HepG2 (cell line): ENCODE results near the gene VPS25. TPM values are rescaled to one million over a fixed set of nuclear protein-coding genes. Genes with fewer than 3 reads are reported as not detected.

Experiments used
- DR1 ChIP-seq: sonication (generic); formaldehyde crosslinking; IDR thresholded peaks from 2 replicates; pipeline ENCODE4 v1.8.0; 2021; ENCODE audit warnings: mild to moderate bottlenecking, missing genetic modification reagents, inconsistent platforms
- FOXA1 ChIP-seq, 2 experiments: fragments of 450-650 bp in 1 of 2; sonication (generic) in 1 of 2; formaldehyde crosslinking in 1 of 2; IDR thresholded peaks; 2 replicates each; pipeline versions ENCODE4 v1.4.0 to v1.6.1; 2016 to 2020; ENCODE audit warnings: missing genetic modification reagents in 1 of 2
- HIVEP1 ChIP-seq: sonication (generic); formaldehyde crosslinking; IDR thresholded peaks from 2 replicates; pipeline ENCODE4 v1.4.0; 2020; ENCODE audit warnings: mild to moderate bottlenecking, missing genetic modification reagents
- PCBP2 ChIP-seq: fragments of 200-400 bp; formaldehyde crosslinking; optimal IDR thresholded peaks from 2 replicates; pipeline ENCODE3; 2018; ENCODE audit warnings: low read length, low read depth; ENCODE audit not compliant: poor library complexity, severe bottlenecking
- POGZ ChIP-seq: sonication (generic); formaldehyde crosslinking; IDR thresholded peaks from 2 replicates; pipeline ENCODE4 v1.4.0; 2020; ENCODE audit warnings: mild to moderate bottlenecking, missing genetic modification reagents
- RBAK ChIP-seq: sonication (generic); formaldehyde crosslinking; IDR thresholded peaks from 2 replicates; pipeline ENCODE4 v1.5.1; 2020; ENCODE audit warnings: mild to moderate bottlenecking, missing genetic modification reagents
- SALL2 ChIP-seq: sonication (generic); formaldehyde crosslinking; IDR thresholded peaks from 2 replicates; pipeline ENCODE4 v1.8.1; 2023; ENCODE audit warnings: mild to moderate bottlenecking, missing genetic modification reagents, inconsistent platforms
- SATB2 ChIP-seq: sonication (generic); formaldehyde crosslinking; IDR thresholded peaks from 2 replicates; pipeline ENCODE4 v1.5.0; 2020; ENCODE audit warnings: missing genetic modification reagents
- SIX1 ChIP-seq: sonication (generic); formaldehyde crosslinking; IDR thresholded peaks from 2 replicates; pipeline ENCODE4 v1.4.0; 2020; ENCODE audit warnings: missing genetic modification reagents, borderline replicate concordance
- ZNF589 ChIP-seq: sonication (generic); formaldehyde crosslinking; conservative IDR thresholded peaks from 2 replicates; pipeline ENCODE4 v1.8.0; 2022; ENCODE audit warnings: mild to moderate bottlenecking, moderate library complexity, missing genetic modification reagents
- polyA plus RNA-seq, 8 experiments: library from polyadenylated mRNA; depleted of rRNA in 3 of 8; stranded (reverse) in 7 of 8; unstranded in 1 of 8; fragments of >200 nt; fragmentation: Illumina TruSeq in 4 of 8; extraction: Trizol in 4 of 8; gene quantifications; 2 replicates each; pipeline versions ENCODE4 v1.2.1 to v1.2.3, GENCODE V29; 2011 to 2016; ENCODE audit warnings: low read depth in 4 of 8, missing spikeins in 1 of 8, mixed read lengths in 1 of 8; ENCODE audit not compliant: insufficient read depth in 1 of 8
- total RNA-seq, 5 experiments: library from RNA; depleted of rRNA; stranded (reverse); fragments of >200 nt; fragmentation: Illumina TruSeq; extraction: Trizol; gene quantifications; 2 replicates each; pipeline ENCODE4 v1.2.3, GENCODE V29; 2016; ENCODE audit warnings: low read depth in 1 of 5
- TF ChIP-seq, protein P1 (sequence below): sonication (generic); formaldehyde crosslinking; IDR thresholded peaks from 2 replicates; pipeline ENCODE4 v1.4.0; 2020; ENCODE audit warnings: mild to moderate bottlenecking, missing genetic modification reagents
- TF ChIP-seq, protein P2 (sequence below): sonication (generic); formaldehyde crosslinking; IDR thresholded peaks from 2 replicates; pipeline ENCODE4 v1.5.1; 2020; ENCODE audit warnings: mild to moderate bottlenecking, missing genetic modification reagents, borderline replicate concordance
- TF ChIP-seq, protein P3 (sequence below): sonication (generic); formaldehyde crosslinking; IDR thresholded peaks from 2 replicates; pipeline ENCODE4 v1.4.0; 2020; ENCODE audit warnings: mild to moderate bottlenecking, missing genetic modification reagents
- TF ChIP-seq, protein P4 (sequence below): sonication (generic); formaldehyde crosslinking; IDR thresholded peaks from 2 replicates; pipeline ENCODE4 v1.4.0; 2020; ENCODE audit warnings: missing genetic modification reagents

The VPS25 gene
- total and polyA plus RNA-seq, 2 of the 13 experiments (the other 11 are each of a cell fraction or from before 2014, with no cell fraction given) = 161 to 249 TPM

DNA sequence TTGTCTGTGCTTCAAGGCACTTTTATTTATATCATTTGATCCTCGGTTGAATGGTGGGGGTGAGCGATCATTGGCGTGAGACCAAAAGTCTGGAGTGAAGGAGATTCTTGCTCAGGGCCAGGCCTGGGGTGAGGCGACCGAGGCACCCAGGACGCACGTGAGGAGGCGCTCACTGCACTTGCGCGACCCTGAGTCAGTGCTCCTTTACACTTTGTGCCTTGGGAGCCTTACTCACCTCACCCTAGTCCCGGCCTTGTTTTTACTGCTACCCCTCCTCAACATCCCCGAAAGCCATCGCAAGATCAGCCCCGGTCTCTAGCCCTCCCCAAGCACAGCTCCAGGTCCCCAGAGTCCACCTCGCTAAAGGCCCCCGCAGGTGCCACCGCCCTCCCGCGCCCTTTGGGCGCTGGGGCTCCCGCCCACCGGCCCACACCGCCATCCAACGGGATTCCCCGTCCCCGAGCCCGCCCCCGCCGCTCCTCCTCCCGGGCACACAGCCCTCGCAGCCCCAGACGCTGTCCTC lies 28.9 kb upstream of the VPS25 start (continued):
- TF ChIP-seq, protein P1, sequence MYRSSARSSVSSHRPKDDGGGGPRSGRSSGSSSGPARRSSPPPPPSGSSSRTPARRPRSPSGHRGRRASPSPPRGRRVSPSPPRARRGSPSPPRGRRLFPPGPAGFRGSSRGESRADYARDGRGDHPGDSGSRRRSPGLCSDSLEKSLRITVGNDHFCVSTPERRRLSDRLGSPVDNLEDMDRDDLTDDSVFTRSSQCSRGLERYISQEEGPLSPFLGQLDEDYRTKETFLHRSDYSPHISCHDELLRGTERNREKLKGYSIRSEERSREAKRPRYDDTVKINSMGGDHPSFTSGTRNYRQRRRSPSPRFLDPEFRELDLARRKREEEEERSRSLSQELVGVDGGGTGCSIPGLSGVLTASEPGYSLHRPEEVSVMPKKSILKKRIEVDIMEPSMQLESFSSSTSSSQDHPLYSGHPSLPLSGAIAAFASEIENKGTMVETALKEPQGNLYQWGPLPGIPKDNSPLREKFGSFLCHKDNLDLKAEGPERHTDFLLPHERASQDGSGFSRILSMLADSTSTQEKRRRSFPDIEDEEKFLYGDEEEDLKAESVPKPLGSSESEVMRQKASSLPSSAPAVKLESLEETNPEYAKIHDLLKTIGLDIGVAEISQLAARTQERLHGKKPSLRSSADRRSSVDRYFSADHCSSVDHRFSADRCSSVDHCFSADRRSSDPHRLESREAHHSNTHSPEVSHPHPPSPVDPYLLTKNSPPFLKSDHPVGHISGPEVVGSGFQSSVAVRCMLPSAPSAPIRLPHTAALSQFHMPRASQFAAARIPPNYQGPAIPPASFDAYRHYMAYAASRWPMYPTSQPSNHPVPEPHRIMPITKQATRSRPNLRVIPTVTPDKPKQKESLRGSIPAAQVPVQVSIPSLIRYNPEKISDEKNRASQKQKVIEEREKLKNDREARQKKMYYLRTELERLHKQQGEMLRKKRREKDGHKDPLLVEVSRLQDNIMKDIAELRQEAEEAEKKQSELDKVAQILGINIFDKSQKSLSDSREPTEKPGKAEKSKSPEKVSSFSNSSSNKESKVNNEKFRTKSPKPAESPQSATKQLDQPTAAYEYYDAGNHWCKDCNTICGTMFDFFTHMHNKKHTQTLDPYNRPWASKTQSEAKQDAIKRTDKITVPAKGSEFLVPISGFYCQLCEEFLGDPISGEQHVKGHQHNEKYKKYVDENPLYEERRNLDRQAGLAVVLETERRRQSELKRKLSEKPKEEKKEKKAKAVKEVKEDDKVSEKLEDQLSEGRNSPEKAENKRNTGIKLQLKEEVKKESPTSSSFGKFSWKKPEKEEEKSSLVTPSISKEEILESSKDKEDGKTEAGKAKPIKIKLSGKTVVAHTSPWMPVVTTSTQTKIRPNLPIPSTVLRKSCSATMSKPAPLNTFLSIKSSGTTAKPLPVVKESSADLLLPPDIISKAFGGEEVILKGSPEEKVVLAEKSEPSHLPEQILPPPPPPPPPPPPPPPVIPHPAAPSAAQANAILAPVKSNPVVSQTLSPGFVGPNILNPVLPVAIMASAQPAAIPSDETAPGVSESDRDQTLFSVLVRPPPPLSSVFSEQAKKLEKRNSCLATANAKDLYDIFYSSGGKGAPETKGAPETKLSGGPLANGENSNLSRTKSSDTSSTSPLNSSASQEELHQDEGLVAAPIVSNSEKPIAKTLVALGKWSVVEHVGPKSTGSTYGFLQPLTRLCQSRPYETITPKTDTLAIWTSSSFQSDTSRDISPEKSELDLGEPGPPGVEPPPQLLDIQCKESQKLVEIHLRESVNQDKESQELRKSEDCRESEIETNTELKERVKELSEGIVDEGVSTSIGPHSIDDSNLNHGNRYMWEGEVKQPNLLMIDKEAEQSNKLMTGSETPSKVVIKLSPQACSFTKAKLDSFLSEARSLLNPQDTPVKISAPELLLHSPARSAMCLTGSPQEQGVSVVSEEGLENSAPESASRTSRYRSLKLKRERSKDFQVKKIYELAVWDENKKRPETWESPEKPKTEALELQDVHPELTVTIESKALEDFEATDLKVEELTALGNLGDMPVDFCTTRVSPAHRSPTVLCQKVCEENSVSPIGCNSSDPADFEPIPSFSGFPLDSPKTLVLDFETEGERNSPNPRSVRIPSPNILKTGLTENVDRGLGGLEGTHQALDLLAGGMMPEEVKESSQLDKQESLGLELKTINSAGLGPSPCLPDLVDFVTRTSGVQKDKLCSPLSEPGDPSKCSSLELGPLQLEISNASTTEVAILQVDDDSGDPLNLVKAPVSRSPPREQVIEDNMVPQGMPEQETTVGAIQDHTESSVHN = peak; percentile 60; the same call in 1 of the 2 replicates
- TF ChIP-seq, protein P2, sequence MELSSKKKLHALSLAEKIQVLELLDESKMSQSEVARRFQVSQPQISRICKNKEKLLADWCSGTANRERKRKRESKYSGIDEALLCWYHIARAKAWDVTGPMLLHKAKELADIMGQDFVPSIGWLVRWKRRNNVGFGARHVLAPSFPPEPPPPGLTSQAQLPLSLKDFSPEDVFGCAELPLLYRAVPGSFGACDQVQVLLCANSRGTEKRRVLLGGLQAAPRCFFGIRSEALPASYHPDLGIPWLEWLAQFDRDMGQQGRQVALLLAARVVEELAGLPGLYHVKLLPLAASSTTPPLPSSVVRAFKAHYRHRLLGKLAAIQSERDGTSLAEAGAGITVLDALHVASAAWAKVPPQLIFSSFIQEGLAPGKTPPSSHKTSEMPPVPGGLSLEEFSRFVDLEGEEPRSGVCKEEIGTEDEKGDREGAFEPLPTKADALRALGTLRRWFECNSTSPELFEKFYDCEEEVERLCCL (CRISPR knock-in tag) = no peak
- TF ChIP-seq FOXA1 (IDR thresholded peaks at IDR 0.05) (no peak), FOXA1 (CRISPR knock-in tag; IDR thresholded peaks at IDR 0.05) (no peak), DR1 (CRISPR knock-in tag) (no peak; the same call in 1 of the 2 replicates), PCBP2 (no peak), HIVEP1 (CRISPR knock-in tag) (no peak), SALL2 (peak; percentile 60), SIX1 (no peak), POGZ (no peak; the same call in 1 of the 2 replicates), RBAK (CRISPR knock-in tag) (no peak), ZNF589 (CRISPR knock-in tag) (no peak), SATB2 (CRISPR knock-in tag) (no peak)
- TF ChIP-seq, protein P3, sequence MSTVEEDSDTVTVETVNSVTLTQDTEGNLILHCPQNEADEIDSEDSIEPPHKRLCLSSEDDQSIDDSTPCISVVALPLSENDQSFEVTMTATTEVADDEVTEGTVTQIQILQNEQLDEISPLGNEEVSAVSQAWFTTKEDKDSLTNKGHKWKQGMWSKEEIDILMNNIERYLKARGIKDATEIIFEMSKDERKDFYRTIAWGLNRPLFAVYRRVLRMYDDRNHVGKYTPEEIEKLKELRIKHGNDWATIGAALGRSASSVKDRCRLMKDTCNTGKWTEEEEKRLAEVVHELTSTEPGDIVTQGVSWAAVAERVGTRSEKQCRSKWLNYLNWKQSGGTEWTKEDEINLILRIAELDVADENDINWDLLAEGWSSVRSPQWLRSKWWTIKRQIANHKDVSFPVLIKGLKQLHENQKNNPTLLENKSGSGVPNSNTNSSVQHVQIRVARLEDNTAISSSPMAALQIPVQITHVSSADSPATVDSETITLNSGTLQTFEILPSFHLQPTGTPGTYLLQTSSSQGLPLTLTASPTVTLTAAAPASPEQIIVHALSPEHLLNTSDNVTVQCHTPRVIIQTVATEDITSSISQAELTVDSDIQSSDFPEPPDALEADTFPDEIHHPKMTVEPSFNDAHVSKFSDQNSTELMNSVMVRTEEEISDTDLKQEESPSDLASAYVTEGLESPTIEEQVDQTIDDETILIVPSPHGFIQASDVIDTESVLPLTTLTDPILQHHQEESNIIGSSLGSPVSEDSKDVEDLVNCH = no peak
- TF ChIP-seq, protein P4, sequence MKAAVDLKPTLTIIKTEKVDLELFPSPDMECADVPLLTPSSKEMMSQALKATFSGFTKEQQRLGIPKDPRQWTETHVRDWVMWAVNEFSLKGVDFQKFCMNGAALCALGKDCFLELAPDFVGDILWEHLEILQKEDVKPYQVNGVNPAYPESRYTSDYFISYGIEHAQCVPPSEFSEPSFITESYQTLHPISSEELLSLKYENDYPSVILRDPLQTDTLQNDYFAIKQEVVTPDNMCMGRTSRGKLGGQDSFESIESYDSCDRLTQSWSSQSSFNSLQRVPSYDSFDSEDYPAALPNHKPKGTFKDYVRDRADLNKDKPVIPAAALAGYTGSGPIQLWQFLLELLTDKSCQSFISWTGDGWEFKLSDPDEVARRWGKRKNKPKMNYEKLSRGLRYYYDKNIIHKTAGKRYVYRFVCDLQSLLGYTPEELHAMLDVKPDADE = no peak
